ENCODE measurements around the gene MMP15. TPM values are rescaled to one million over a fixed set of nuclear protein-coding genes. Genes with fewer than 3 reads are reported as not detected.

The MMP15 gene
- total RNA-seq = 17.9 and 19.9 TPM in 2 replicates

DNA sequence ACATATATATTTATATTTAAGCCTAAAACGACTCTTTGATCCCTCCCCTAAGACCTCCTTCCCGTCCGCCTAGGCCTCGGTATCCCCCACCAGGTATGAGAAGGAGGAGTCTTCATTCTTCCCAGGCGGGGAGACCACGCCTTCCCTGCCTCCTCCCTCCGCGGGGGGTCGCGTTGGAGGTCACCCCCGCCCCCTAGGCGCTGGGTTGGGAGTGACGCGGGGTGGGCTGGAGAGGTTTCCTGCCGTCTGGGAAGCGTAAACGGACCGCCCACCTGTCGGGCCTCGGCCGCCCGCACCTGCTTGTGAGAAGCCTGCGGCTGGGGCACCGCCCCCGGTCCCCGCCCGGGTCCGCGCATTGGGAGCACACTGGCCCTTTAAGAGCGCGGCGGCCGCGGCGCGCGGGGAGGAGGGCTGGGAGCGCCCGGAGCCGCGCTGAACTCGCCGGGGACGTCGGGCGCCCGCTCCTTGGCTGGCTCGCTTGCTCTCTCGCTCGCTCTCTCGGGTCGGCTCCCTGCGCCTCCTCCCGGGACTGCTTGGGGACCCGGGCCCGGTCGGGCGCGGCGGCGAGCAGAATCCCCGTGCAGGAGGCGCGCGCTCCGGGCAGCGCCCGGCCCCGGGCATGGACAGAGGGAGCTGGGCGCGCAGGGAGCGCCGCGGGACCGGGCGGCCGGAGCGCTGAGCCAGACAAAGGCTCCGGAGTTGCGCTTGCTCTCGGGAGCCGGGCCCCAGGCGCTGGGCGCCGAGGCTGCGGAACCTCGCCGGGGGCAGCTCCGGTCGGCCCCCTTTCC, at the start of gene MMP15:
TSS of gene MMP15 (plus strand) at position 404 of the 788 bp plus-strand sequence. CDS start 597 bp downstream, outside the sequence.

DNA sequence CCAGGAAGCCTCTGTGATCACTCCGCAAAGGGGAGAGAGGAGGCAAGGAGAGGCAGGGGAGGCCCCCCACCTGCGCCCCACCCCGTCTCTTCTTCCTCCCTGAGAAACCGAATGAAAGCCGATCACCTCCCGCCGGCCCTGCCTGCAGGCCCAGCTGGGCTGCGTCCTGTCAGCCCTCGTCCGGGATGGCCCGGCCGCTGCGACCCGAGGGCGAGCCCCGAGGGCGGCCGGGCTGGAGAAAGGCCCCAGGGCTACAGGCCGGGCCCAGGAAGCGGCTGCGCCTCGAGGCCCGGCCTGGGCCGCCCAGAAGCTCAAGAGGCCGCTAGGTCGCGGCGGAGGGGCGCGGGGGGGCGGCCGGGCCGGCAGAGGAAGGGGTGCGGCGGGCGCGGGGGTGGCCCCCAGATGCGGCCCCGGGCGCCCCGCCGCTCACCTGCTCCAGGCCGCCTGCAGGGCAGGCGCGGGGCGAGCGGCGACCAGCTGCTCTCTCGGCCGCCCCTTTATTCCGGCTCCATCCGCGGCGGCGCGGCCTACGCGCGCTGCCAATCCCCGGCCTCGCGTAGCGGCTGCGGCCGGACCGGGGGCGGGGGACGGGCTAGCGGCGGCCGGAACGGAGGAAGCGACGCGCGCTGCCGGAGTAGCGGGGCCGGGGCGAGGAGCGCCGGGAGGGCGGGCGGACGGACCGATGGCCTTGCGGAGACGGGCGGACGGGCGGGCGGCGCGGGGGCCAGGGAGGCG, 25.4 kb upstream of the MMP15 start, which contains the start of gene ZNF319:
TSS of gene ZNF319 (minus strand) at position 702 of the 735 bp plus-strand sequence. CDS start 2,407 bp downstream, outside the sequence.

DNA sequence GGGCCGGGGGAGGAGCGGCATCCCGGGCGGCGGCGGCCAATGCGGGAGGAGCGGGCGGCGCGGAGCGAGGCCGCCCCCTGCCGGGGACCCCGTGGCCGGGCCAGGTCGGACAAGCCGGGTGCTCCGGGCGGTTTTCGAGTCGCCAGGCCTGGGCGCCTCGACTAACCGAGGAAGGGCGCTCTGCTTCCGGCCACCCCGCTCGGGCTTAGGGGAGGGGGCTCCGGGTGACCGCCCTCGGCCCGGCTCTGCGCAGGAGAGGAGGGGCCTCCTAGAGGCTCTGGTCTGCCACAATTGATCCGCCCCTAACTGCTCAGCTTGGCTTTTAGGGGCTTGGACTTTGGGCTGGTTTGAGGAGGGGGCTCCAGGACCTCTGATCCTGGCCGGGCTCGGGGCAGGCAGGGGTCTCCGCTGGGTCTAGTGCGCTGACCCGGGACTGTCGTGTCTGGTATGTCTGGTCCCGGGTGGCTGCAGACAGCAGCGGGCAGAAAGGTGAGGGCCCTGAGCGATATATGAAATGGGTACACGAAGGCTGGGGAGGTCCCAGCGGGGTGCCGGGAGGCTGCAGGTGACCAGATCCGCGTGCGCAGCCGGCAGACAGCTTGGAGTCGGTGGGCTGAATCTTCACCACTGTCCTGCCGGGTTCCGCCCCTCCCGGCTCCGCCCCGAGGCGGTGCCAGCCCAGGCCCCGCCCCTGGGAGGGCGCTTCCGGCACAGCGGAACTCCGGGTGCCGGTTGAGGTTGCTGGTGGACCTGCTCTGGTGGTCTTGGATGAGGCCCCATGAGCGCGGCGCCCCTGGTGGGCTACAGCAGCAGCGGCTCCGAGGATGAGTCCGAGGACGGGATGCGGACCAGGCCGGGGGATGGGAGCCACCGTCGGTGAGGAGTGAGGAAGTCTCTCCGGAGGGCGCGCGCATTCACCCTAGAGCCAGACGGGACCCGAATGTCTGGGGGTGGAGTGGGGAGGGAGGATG, 24.6 kb upstream of the MMP15 start, which contains the start of gene USB1:
TSS of gene USB1 (plus strand) at position 702 of the 971 bp plus-strand sequence. CDS start at position 779, 77 bp downstream.

Other genes starting within 250 kb of the MMP15 start
- 37.9 and 76.0 TPM in 2 replicates for gene KIFC3, start 223.3 kb upstream of the MMP15 start, total RNA-seq
- not detected in 2 replicates for gene CNGB1, start 54.6 kb upstream of the MMP15 start, total RNA-seq
- gene ZNF319, start 25.1 kb upstream of the MMP15 start, total RNA-seq = 2.3 and 6.4 TPM in 2 replicates
- gene USB1, start 24.3 kb upstream of the MMP15 start, total RNA-seq = 17.3 and 68.9 TPM in 2 replicates
- gene CFAP20, start 103.6 kb downstream of the MMP15 start, total RNA-seq = 40.6 and 58.8 TPM in 2 replicates
- gene CSNK2A2, start 172.4 kb downstream of the MMP15 start, total RNA-seq = 39.2 and 70.7 TPM in 2 replicates